ENCODE results near the gene SERTAD2. TPM values are rescaled to one million over a fixed set of nuclear protein-coding genes. Genes with fewer than 3 reads are reported as not detected.

Gene SERTAD2
- total and polyA plus RNA-seq, 2 of the 4 experiments (the other 2 are of a cell fraction): 5.0 to 11.0 TPM

DNA sequence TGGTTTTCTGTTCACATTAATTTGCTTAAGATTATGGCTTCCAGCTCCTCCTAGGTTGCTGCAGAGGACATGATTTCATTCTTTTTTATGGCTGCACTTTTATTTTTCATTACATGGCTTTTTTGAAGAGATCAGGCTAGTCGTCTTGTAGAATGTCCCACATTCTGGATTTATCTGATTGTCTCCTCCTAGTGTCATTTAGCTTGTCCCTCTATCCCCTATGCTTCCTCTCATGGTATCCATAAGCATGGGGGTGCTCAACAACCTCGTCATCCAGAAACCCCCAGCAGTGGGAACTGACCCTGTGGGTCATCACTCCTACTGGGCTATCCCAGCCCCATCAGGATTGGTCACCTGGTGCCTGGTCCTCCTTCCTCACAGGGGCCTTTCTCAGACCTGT lies 49.6 kb downstream of the SERTAD2 start:
- dilution Hi-C loops (cut with HindIII; ENCODE audit: low sequenced_read_pairs, unreplicated experiment): no loop called here
- 100% methylated on average over 1 of the region's 2 CpGs; no CpG with 5 or more reads in 1 of the 2 experiments for WGBS, 2 experiments (ENCODE audit: extremely low coverage in 2 of 2, insufficient read length in 1 of 2)

More for the DNA sequence above, 49.6 kb downstream of the SERTAD2 start:
- Histone ChIP-seq H3K79me1 (ENCODE audit: low read depth in 1 of 2, low read length in 2 of 2) (no peaks in the 10 kb centered on the region), H3K36me3 (ENCODE audit: control insufficient read depth, insufficient read depth, low read length) (no peaks in the 10 kb centered on the region), H2BK15ac (ENCODE audit: low read depth, low read length) (no peak overlapping the region), H2BK5ac (ENCODE audit: low read depth, low read length, poor library complexity, severe bottlenecking) (no peak overlapping the region), H3K4me1 (ENCODE audit: control insufficient read depth, insufficient read depth, low read length) (peaks cover 1% of the 10 kb centered on the region; the same call in 1 of the 2 replicates), H2BK20ac (ENCODE audit: low read depth, low read length) (no peak overlapping the region), H3K4me3 (ENCODE audit: insufficient read depth, low read depth, low read length) (no peak overlapping the region), H2AFZ (replicated peaks; ENCODE audit: low read length, poor library complexity) (no peak overlapping the region), H3K4ac (ENCODE audit: low read depth, low read length) (no peak overlapping the region), H2AK5ac (ENCODE audit: low read depth, low read length) (no peak overlapping the region), H4K20me1 (ENCODE audit: insufficient read depth, low read length) (no peaks in the 10 kb centered on the region), H3K23ac (ENCODE audit: low read depth, low read length) (no peak overlapping the region), H3K27me3 (ENCODE audit: control insufficient read depth, insufficient read depth, low read length) (peaks cover 71% of the 10 kb centered on the region), H3K9me3 (ENCODE audit: control insufficient read depth, insufficient read depth, low read length) (peaks cover 4% of the 10 kb centered on the region), H3K56ac (ENCODE audit: extremely low read depth, insufficient read depth, low read length) (no peak overlapping the region), H3K14ac (replicated peaks; ENCODE audit: low read depth, low read length) (no peak overlapping the region), H3K18ac (ENCODE audit: low read depth, low read length) (no peak overlapping the region), H4K8ac (ENCODE audit: low read depth in 2 of 2, low read length in 2 of 2) (no peak overlapping the region), H2AK9ac (replicated peaks; ENCODE audit: low read depth, low read length, poor library complexity) (no peak overlapping the region), H4K5ac (ENCODE audit: low read depth, low read length) (no peak overlapping the region), H3K9ac (ENCODE audit: low read depth, low read length) (no peak overlapping the region), H3K9me1 (ENCODE audit: insufficient read depth, low read length) (peaks cover 3% of the 10 kb centered on the region; the same call in 1 of the 2 replicates), H4K91ac (ENCODE audit: insufficient read depth, low read depth, low read length) (no peak overlapping the region), H3K4me2 (ENCODE audit: low read depth, low read length) (no peak overlapping the region), H2BK120ac (ENCODE audit: low read depth, low read length) (no peak overlapping the region), H3K27ac (ENCODE audit: insufficient read depth, low read length) (no peak overlapping the region)
- in situ Hi-C loops (cut with MboI; ENCODE audit: low sequenced_read_pairs) (no loop called here), intact Hi-C loops (cut with micrococcal nuclease) (no loop called here)
- POLR2A ChIA-PET (ENCODE audit: unreplicated experiment): no interaction called here
- DNase-seq (no peak), ATAC-seq (ENCODE audit: low read depth) (no peak)
- CTCF ChIA-PET: interaction anchor here (0.7 kb wide), 1 partner anchor 228 kb away, joined by 3 read pairs; no protein-coding TSS in a partner anchor
- TF ChIP-seq, protein P1, sequence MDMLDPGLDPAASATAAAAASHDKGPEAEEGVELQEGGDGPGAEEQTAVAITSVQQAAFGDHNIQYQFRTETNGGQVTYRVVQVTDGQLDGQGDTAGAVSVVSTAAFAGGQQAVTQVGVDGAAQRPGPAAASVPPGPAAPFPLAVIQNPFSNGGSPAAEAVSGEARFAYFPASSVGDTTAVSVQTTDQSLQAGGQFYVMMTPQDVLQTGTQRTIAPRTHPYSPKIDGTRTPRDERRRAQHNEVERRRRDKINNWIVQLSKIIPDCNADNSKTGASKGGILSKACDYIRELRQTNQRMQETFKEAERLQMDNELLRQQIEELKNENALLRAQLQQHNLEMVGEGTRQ (IDR thresholded peaks at IDR 0.05; ENCODE audit: low read depth, low read length): no peak
- TF ChIP-seq BHLHE40 (IDR thresholded peaks at IDR 0.05; ENCODE audit: low read depth, low read length): no peak
- no peak for TF ChIP-seq RFX5 (IDR thresholded peaks at IDR 0.05; ENCODE audit: low read depth, low read length)
- no peak for TF ChIP-seq FOS (IDR thresholded peaks at IDR 0.05; ENCODE audit: low read depth, low read length)
- BruUV-seq (replicated peaks): no TSS peak
